Body of pancreas (tissue), 4 donors: ENCODE measurements around the gene SLC25A42.

ENCODE experiments used
- CTCF ChIP-seq, 7 experiments: fragments of 450-650 bp in 4 of 7; fragments of 200-600 bp in 3 of 7; sonication (generic) in 3 of 7; IDR thresholded peaks; one replicate each; pipeline ENCODE4 v1.5.1; 2016 to 2019; ENCODE audit warnings: antibody characterized with exemption in 7 of 7
- POLR2A ChIP-seq, 3 donors: fragments of 450-650 bp; IDR thresholded peaks; one replicate each; pipeline ENCODE4 v1.6.1; 2016; ENCODE audit warnings: antibody characterized with exemption in 3 of 3, mild to moderate bottlenecking in 2 of 3

GRCh38 chr19:19043881-19044280 is 19.9 kb upstream of the SLC25A42 start:
- no peak for TF ChIP-seq POLR2A (IDR thresholded peaks at IDR 0.05)
- no peak for TF ChIP-seq CTCF (IDR thresholded peaks at IDR 0.05)
